GM21529 (cell line): Measurements from ENCODE around the gene INPP5A.
"Not testable (repeated sequence)": the region's sequence is repeated elsewhere in the genome, so short reads cannot be mapped to it uniquely, and the experiment has no call there.

Source experiments
- ATAC-seq: cut with Tn5 transposase; IDR thresholded peaks from one replicate; pipeline ENCODE4 v1.9.1; 2021; ENCODE audit not compliant: unreplicated experiment

Gene INPP5A

GRCh38 chr10:132790934-132791829 lies 253.6 kb downstream of the INPP5A start:
- no peak for ATAC-seq

GRCh38 chr10:132792099-132792498 lies 254.5 kb downstream of the INPP5A start:
- not testable (repeated sequence) for ATAC-seq

GRCh38 chr10:132792796-132793195 lies 255.2 kb downstream of the INPP5A start:
- no peak for ATAC-seq

GRCh38 chr10:132793213-132793612 lies 255.6 kb downstream of the INPP5A start:
- no peak for ATAC-seq

GRCh38 chr10:132793871-132794849 lies 256.6 kb downstream of the INPP5A start:
- no peak for ATAC-seq

- no peak for ATAC-seq
These were observed 259.3 kb downstream of the INPP5A start for GRCh38 chr10:132796846-132797245.

- ATAC-seq = not testable (repeated sequence)
These were observed 260.4 kb downstream of the INPP5A start for GRCh38 chr10:132797986-132798385.

- ATAC-seq = no peak
These were observed 260.8 kb downstream of the INPP5A start for GRCh38 chr10:132798403-132798802.

- ATAC-seq = no peak
These were observed 261.3 kb downstream of the INPP5A start for GRCh38 chr10:132798876-132799275.

GRCh38 chr10:132799865-132800264 lies 262.3 kb downstream of the INPP5A start:
- ATAC-seq = no peak

- no peak for ATAC-seq
These were observed 264.5 kb downstream of the INPP5A start for GRCh38 chr10:132802048-132802447.

GRCh38 chr10:132802694-132803320 lies 265.2 kb downstream of the INPP5A start:
- ATAC-seq = no peak

- ATAC-seq = no peak
These were observed 266.0 kb downstream of the INPP5A start for GRCh38 chr10:132803416-132804210.

- ATAC-seq = no peak
These were observed 266.7 kb downstream of the INPP5A start for GRCh38 chr10:132804287-132804686.

- ATAC-seq = no peak
These were observed 267.3 kb downstream of the INPP5A start for GRCh38 chr10:132804785-132805426.

GRCh38 chr10:132805599-132805998 lies 268.0 kb downstream of the INPP5A start:
- ATAC-seq = no peak

GRCh38 chr10:132806110-132806509 lies 268.5 kb downstream of the INPP5A start:
- no peak for ATAC-seq

- no peak for ATAC-seq
These were observed 269.0 kb downstream of the INPP5A start for GRCh38 chr10:132806561-132807003.

GRCh38 chr10:132807621-132808049 lies 270.0 kb downstream of the INPP5A start:
- no peak for ATAC-seq
